Thoracic aorta (tissue), 2 donors: ENCODE data around the gene MISP. TPM values are rescaled to one million over a fixed set of nuclear protein-coding genes. Genes with fewer than 3 reads are reported as not detected.

Experiments used
- ATAC-seq: fragments of 150-250 bp; one replicate; pipeline ENCODE4 v1.8.0; 2017; ENCODE audit warnings: low read depth; ENCODE audit not compliant: insufficient number of reproducible peaks, low FRiP score
- DNase-seq: peaks from one replicate; pipeline ENCODE4 v3.0.0-alpha.2; 2020; ENCODE audit warnings: low spot score
- H3K27ac ChIP-seq, 2 donors: fragments of 200-600 bp; sonication (generic); 1 replicate in 1 of 2; 2 replicates in 1 of 2; pipeline ENCODE4 v1.5.1; 2016; ENCODE audit warnings: mild to moderate bottlenecking in 2 of 2, moderate library complexity in 2 of 2
- H3K27me3 ChIP-seq: fragments of 200-600 bp; sonication (generic); replicated peaks from 2 replicates; pipeline ENCODE4 v1.6.0; 2016; ENCODE audit warnings: mild to moderate bottlenecking; ENCODE audit not compliant: insufficient read depth
- H3K36me3 ChIP-seq: fragments of 200-600 bp; sonication (generic); one replicate; pipeline ENCODE4 v1.5.1; 2016
- H3K4me1 ChIP-seq, 2 donors: fragments of 200-600 bp; sonication (generic); 1 replicate in 1 of 2; 2 replicates in 1 of 2; pipeline versions ENCODE4 v1.5.1 to v1.6.0; 2016; ENCODE audit warnings: low read depth in 2 of 2, mild to moderate bottlenecking in 1 of 2; ENCODE audit not compliant: control insufficient read depth in 1 of 2
- H3K4me3 ChIP-seq: fragments of 200-600 bp; sonication (generic); 2 replicates; pipeline ENCODE4 v1.5.1; 2016; ENCODE audit warnings: mild to moderate bottlenecking
- H3K9me3 ChIP-seq: fragments of 200-600 bp; sonication (generic); 2 replicates; pipeline ENCODE4 v1.5.1; 2016
- total RNA-seq, 2 donors: library from RNA; depleted of rRNA; stranded (reverse); fragments of >200 nt; gene quantifications; one replicate each; pipeline versions ENCODE4 v1.1.0 to v1.2.3, GENCODE V29; 2016
- TF ChIP-seq, protein P1 (sequence below): fragments of 200-600 bp; sonication (generic); IDR thresholded peaks from one replicate; pipeline ENCODE4 v1.5.1; 2019; ENCODE audit warnings: antibody characterized with exemption

MISP gene
- total RNA-seq, 2 donors from 2014 or later = 2.2 TPM; not detected in 1

DNA sequence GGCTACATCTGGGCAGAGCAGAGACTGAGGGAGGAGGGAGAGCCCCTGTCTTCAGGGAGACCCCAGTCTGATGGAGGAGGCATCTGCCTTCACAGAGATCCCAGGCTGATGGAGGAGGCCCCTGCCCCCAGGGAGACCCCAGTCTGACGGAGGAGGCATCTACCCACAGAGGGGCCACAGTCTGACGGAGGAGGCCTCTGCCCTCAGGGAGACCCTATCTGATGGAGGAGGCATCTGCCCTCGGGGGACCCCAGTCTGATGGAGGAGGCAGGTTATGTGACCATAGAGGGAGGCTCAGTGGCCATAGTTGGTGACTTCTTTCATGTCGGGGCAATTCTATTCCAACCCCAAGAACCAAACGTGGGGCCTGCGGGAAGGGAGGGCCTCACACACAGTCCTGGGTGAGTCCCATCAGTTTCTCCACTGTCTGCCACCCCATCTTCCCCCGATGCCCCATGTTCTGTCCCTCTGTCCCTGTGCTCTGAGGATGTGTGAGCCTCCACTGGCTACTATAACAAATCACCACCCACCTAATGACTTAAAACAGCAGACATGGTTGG is 14.3 kb downstream of the MISP start:
- DNase-seq (no peak), ATAC-seq (no peak)
- TF ChIP-seq, protein P1, sequence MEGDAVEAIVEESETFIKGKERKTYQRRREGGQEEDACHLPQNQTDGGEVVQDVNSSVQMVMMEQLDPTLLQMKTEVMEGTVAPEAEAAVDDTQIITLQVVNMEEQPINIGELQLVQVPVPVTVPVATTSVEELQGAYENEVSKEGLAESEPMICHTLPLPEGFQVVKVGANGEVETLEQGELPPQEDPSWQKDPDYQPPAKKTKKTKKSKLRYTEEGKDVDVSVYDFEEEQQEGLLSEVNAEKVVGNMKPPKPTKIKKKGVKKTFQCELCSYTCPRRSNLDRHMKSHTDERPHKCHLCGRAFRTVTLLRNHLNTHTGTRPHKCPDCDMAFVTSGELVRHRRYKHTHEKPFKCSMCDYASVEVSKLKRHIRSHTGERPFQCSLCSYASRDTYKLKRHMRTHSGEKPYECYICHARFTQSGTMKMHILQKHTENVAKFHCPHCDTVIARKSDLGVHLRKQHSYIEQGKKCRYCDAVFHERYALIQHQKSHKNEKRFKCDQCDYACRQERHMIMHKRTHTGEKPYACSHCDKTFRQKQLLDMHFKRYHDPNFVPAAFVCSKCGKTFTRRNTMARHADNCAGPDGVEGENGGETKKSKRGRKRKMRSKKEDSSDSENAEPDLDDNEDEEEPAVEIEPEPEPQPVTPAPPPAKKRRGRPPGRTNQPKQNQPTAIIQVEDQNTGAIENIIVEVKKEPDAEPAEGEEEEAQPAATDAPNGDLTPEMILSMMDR = no peak
- Histone ChIP-seq H3K9me3 (no peaks in the 10 kb centered on the region), H3K4me1 (peaks cover 0 to 7% of the 10 kb centered on the region in 2 donors), H3K36me3 (no peaks in the 10 kb centered on the region), H3K4me3 (no peak overlapping the region), H3K27ac (no peak overlapping the region), H3K27me3 (no peaks in the 10 kb centered on the region)

DNA sequence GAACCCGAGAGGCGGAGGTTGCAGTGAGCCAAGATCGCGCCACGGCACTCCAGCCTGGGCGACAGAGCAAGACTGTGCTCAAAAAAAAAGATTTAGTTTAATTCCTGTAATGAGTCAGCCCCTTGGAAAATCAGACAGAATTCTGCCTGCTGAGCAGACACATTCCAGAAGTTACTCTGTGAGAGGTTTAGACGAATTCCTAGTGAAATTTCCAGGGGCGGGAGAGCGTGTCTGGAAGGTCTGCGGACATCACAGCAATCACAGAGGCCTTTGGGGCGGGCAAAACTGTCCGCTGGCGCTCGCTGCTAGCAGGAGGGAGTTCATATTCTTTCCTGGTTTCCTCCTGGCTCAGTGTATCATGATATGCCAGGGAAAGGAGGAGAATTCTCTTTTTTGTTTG is 17.5 kb downstream of the MISP start:
- Histone ChIP-seq H3K27me3 (no peaks in the 10 kb centered on the region), H3K27ac (peak overlapping the region in 1 of 2 donors; percentile 32), H3K4me1 (peaks cover 0 to 7% of the 10 kb centered on the region in 2 donors), H3K4me3 (peak overlapping the region; percentile 22), H3K36me3 (no peaks in the 10 kb centered on the region), H3K9me3 (no peaks in the 10 kb centered on the region)
- TF ChIP-seq, protein P1 = no peak
- ATAC-seq (no peak), DNase-seq (no peak)

DNA sequence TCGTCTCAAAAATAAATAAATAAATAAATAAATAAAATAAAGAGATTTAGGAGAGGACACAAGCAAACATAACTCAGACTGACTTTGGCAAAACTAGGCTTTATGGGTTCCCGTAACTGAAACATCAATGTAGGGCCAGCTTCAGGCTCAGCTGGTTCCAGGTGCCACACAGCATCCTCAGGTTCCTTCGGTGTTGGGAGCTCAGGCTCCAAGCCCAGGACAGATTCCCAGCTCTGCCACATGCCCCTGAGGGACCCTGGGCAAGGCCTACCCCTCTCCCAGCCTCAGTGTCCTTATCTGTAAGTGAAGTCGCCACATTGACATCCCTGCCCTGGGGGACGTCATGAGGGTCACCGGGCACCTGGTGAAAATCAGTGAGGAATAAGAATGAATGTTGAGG is 18.7 kb downstream of the MISP start:
- Histone ChIP-seq H3K36me3 (no peaks in the 10 kb centered on the region), H3K27ac (no peak overlapping the region), H3K9me3 (no peaks in the 10 kb centered on the region), H3K4me1 (peaks cover 0 to 7% of the 10 kb centered on the region in 2 donors), H3K4me3 (no peak overlapping the region), H3K27me3 (no peaks in the 10 kb centered on the region)
- TF ChIP-seq, protein P1 = no peak
- ATAC-seq = no peak
- no peak for DNase-seq

DNA sequence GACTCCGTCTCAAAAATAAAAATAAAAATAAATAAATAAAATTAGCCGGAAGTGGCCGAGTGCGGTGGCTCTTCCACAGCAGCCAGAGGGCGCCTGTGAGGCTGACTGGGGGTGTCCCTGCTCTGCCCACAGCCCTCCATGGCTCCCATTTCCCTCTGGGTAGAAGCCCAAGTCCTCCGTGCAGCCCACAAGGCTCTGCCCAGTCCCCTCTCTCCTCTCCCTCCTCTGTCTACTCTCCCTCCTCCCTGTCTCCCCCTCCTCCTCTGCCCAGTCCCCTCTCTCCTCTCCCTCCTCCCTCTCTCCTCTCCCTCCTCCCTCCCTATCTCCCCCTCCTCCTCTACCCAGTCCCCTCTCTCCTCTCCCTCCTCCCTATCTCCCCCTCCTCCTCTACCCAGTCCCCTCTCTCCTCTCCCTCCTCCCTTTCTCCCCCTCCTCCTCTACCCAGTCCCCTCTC is 20.4 kb downstream of the MISP start:
- H3K9me3 ChIP-seq = no peaks in the 10 kb centered on the region
- no peaks in the 10 kb centered on the region for H3K36me3 ChIP-seq
- H3K27ac ChIP-seq = no peak overlapping the region
- no peak overlapping the region for H3K4me3 ChIP-seq
- DNase-seq = no peak
- TF ChIP-seq, protein P1 = no peak
- peaks cover 0 to 7% of the 10 kb centered on the region in 2 donors for H3K4me1 ChIP-seq
- ATAC-seq = no peak
- H3K27me3 ChIP-seq = no peaks in the 10 kb centered on the region

DNA sequence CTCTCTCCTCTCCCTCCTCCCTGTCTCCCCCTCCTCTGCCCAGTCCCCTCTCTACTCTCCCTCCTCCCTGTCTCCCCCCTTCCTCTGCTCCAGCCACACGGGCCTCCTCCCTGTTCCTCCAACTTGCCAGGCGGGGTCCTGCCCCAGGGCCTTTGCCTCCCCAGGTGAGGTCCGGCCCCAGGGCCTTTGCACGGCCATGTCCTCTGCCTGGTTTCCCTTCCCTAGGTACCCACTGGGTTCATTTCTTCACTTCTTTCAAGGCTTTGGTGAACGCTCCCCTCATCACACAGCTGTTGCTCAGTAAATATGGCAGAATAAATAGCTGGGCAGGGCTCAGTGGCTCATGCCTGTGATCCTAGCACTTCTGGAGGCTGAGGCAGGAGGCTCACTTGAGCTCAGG is 21.2 kb downstream of the MISP start:
- TF ChIP-seq, protein P1 = no peak
- H3K27ac ChIP-seq = no peak overlapping the region
- no peaks in the 10 kb centered on the region for H3K27me3 ChIP-seq
- ATAC-seq (no peak), DNase-seq (no peak)
- H3K9me3 ChIP-seq = no peaks in the 10 kb centered on the region
- no peaks in the 10 kb centered on the region for H3K36me3 ChIP-seq
- H3K4me1 ChIP-seq = peaks cover 0 to 7% of the 10 kb centered on the region in 2 donors
- no peak overlapping the region for H3K4me3 ChIP-seq
